ENCODE data around the gene SLC24A5.

Gene SLC24A5

GRCh38 chr15:48120745-48121144, at the start of gene SLC24A5:
Gene SLC24A5 (plus strand): TSS chr15:48120990. CDS start chr15:48121045, 55 bp downstream.
- Histone ChIP-seq H3K79me2 (ENCODE audit: control insufficient read depth, insufficient read depth, low read length, unreplicated experiment) (no peaks in the 10 kb centered on the region), H3K27ac (ENCODE audit: low read depth, low read length) (no peak within 1 kb of the TSS), H3K4me3 (ENCODE audit: low read depth, low read length) (no peak within 1 kb of the TSS), H2AFZ (ENCODE audit: low read length, unreplicated experiment) (no peak within 1 kb of the TSS), H3K27me3 (ENCODE audit: insufficient read depth, low read length) (peaks cover 12% of the 10 kb centered on the region; the same call in 1 of the 2 replicates), H3K36me3 (ENCODE audit: insufficient read depth, low read length) (no peaks in the 10 kb centered on the region), H3K4me1 (ENCODE audit: control insufficient read depth, insufficient read depth, low read length, unreplicated experiment) (no peaks in the 10 kb centered on the region)

GRCh38 chr15:48072941-48073340, 47.8 kb upstream of the SLC24A5 start:
- no peak overlapping the region for H3K27ac ChIP-seq (ENCODE audit: low read depth, low read length)

GRCh38 chr15:48073881-48074280, 46.9 kb upstream of the SLC24A5 start:
- Histone ChIP-seq H3K4me1 (ENCODE audit: control insufficient read depth, insufficient read depth, low read length, unreplicated experiment) (no peaks in the 10 kb centered on the region), H3K79me2 (ENCODE audit: control insufficient read depth, insufficient read depth, low read length, unreplicated experiment) (no peaks in the 10 kb centered on the region), H2AFZ (ENCODE audit: low read length, unreplicated experiment) (no peak overlapping the region), H3K36me3 (ENCODE audit: insufficient read depth, low read length) (no peaks in the 10 kb centered on the region), H3K27ac (ENCODE audit: low read depth, low read length) (no peak overlapping the region), H3K4me3 (ENCODE audit: low read depth, low read length) (no peak overlapping the region), H3K27me3 (ENCODE audit: insufficient read depth, low read length) (peaks cover 81% of the 10 kb centered on the region)

More at GRCh38 chr15:48072941-48073340, 47.8 kb upstream of the SLC24A5 start:
- H2AFZ ChIP-seq (ENCODE audit: low read length, unreplicated experiment): no peak overlapping the region
- no peaks in the 10 kb centered on the region for H3K36me3 ChIP-seq (ENCODE audit: insufficient read depth, low read length)
- H3K27me3 ChIP-seq (ENCODE audit: insufficient read depth, low read length): peaks cover 78% of the 10 kb centered on the region
- no peak overlapping the region for H3K4me3 ChIP-seq (ENCODE audit: low read depth, low read length)
- H3K79me2 ChIP-seq (ENCODE audit: control insufficient read depth, insufficient read depth, low read length, unreplicated experiment): no peaks in the 10 kb centered on the region
- H3K4me1 ChIP-seq (ENCODE audit: control insufficient read depth, insufficient read depth, low read length, unreplicated experiment): no peaks in the 10 kb centered on the region

- Histone ChIP-seq H3K27ac (ENCODE audit: low read depth, low read length) (no peak overlapping the region), H3K4me1 (ENCODE audit: control insufficient read depth, insufficient read depth, low read length, unreplicated experiment) (no peaks in the 10 kb centered on the region), H3K36me3 (ENCODE audit: insufficient read depth, low read length) (no peaks in the 10 kb centered on the region), H3K4me3 (ENCODE audit: low read depth, low read length) (no peak overlapping the region), H2AFZ (ENCODE audit: low read length, unreplicated experiment) (no peak overlapping the region), H3K27me3 (ENCODE audit: insufficient read depth, low read length) (peaks cover 74% of the 10 kb centered on the region), H3K79me2 (ENCODE audit: control insufficient read depth, insufficient read depth, low read length, unreplicated experiment) (no peaks in the 10 kb centered on the region)
These were observed 44.3 kb upstream of the SLC24A5 start for GRCh38 chr15:48076454-48076853.

- Histone ChIP-seq H3K4me3 (ENCODE audit: low read depth, low read length) (no peak overlapping the region), H3K27me3 (ENCODE audit: insufficient read depth, low read length) (peaks cover 70% of the 10 kb centered on the region), H3K79me2 (ENCODE audit: control insufficient read depth, insufficient read depth, low read length, unreplicated experiment) (no peaks in the 10 kb centered on the region), H3K4me1 (ENCODE audit: control insufficient read depth, insufficient read depth, low read length, unreplicated experiment) (no peaks in the 10 kb centered on the region), H3K36me3 (ENCODE audit: insufficient read depth, low read length) (no peaks in the 10 kb centered on the region), H2AFZ (ENCODE audit: low read length, unreplicated experiment) (no peak overlapping the region), H3K27ac (ENCODE audit: low read depth, low read length) (no peak overlapping the region)
These were observed 43.1 kb upstream of the SLC24A5 start for GRCh38 chr15:48077616-48078184.

GRCh38 chr15:48084759-48085590, 35.8 kb upstream of the SLC24A5 start:
- Histone ChIP-seq H3K4me3 (ENCODE audit: low read depth, low read length) (no peak overlapping the region), H2AFZ (ENCODE audit: low read length, unreplicated experiment) (no peak overlapping the region), H3K36me3 (ENCODE audit: insufficient read depth, low read length) (no peaks in the 10 kb centered on the region), H3K4me1 (ENCODE audit: control insufficient read depth, insufficient read depth, low read length, unreplicated experiment) (peaks cover 6% of the 10 kb centered on the region), H3K27ac (ENCODE audit: low read depth, low read length) (no peak overlapping the region), H3K79me2 (ENCODE audit: control insufficient read depth, insufficient read depth, low read length, unreplicated experiment) (no peaks in the 10 kb centered on the region), H3K27me3 (ENCODE audit: insufficient read depth, low read length) (peaks cover 68% of the 10 kb centered on the region)

- no peak overlapping the region for H3K27ac ChIP-seq (ENCODE audit: low read depth, low read length)
- peaks cover 6% of the 10 kb centered on the region for H3K4me1 ChIP-seq (ENCODE audit: control insufficient read depth, insufficient read depth, low read length, unreplicated experiment)
- peaks cover 68% of the 10 kb centered on the region for H3K27me3 ChIP-seq (ENCODE audit: insufficient read depth, low read length)
- no peak overlapping the region for H2AFZ ChIP-seq (ENCODE audit: low read length, unreplicated experiment)
- H3K36me3 ChIP-seq (ENCODE audit: insufficient read depth, low read length): no peaks in the 10 kb centered on the region
- H3K79me2 ChIP-seq (ENCODE audit: control insufficient read depth, insufficient read depth, low read length, unreplicated experiment): no peaks in the 10 kb centered on the region
- H3K4me3 ChIP-seq (ENCODE audit: low read depth, low read length): no peak overlapping the region
These were observed 35.2 kb upstream of the SLC24A5 start for GRCh38 chr15:48085591-48085930.

- Histone ChIP-seq H2AFZ (ENCODE audit: low read length, unreplicated experiment) (no peak overlapping the region), H3K27ac (ENCODE audit: low read depth, low read length) (no peak overlapping the region), H3K79me2 (ENCODE audit: control insufficient read depth, insufficient read depth, low read length, unreplicated experiment) (no peaks in the 10 kb centered on the region), H3K36me3 (ENCODE audit: insufficient read depth, low read length) (no peaks in the 10 kb centered on the region), H3K4me1 (ENCODE audit: control insufficient read depth, insufficient read depth, low read length, unreplicated experiment) (peaks cover 6% of the 10 kb centered on the region), H3K4me3 (ENCODE audit: low read depth, low read length) (no peak overlapping the region), H3K27me3 (ENCODE audit: insufficient read depth, low read length) (peaks cover 69% of the 10 kb centered on the region)
These were observed 34.7 kb upstream of the SLC24A5 start for GRCh38 chr15:48086133-48086532.

- H3K27ac ChIP-seq (ENCODE audit: low read depth, low read length): no peak overlapping the region
- no peak overlapping the region for H2AFZ ChIP-seq (ENCODE audit: low read length, unreplicated experiment)
- no peaks in the 10 kb centered on the region for H3K36me3 ChIP-seq (ENCODE audit: insufficient read depth, low read length)
- H3K27me3 ChIP-seq (ENCODE audit: insufficient read depth, low read length): peaks cover 74% of the 10 kb centered on the region
- H3K79me2 ChIP-seq (ENCODE audit: control insufficient read depth, insufficient read depth, low read length, unreplicated experiment): no peaks in the 10 kb centered on the region
- H3K4me1 ChIP-seq (ENCODE audit: control insufficient read depth, insufficient read depth, low read length, unreplicated experiment): peaks cover 6% of the 10 kb centered on the region
- H3K4me3 ChIP-seq (ENCODE audit: low read depth, low read length): no peak overlapping the region
These were observed 34.2 kb upstream of the SLC24A5 start for GRCh38 chr15:48086576-48086975.

- no peak overlapping the region for H3K4me3 ChIP-seq (ENCODE audit: low read depth, low read length)
- peaks cover 65% of the 10 kb centered on the region for H3K27me3 ChIP-seq (ENCODE audit: insufficient read depth, low read length)
- no peak overlapping the region for H3K27ac ChIP-seq (ENCODE audit: low read depth, low read length)
- no peaks in the 10 kb centered on the region for H3K79me2 ChIP-seq (ENCODE audit: control insufficient read depth, insufficient read depth, low read length, unreplicated experiment)
- no peaks in the 10 kb centered on the region for H3K36me3 ChIP-seq (ENCODE audit: insufficient read depth, low read length)
- H3K4me1 ChIP-seq (ENCODE audit: control insufficient read depth, insufficient read depth, low read length, unreplicated experiment): peaks cover 6% of the 10 kb centered on the region
- no peak overlapping the region for H2AFZ ChIP-seq (ENCODE audit: low read length, unreplicated experiment)
These were observed 32.9 kb upstream of the SLC24A5 start for GRCh38 chr15:48087844-48088243.

GRCh38 chr15:48089702-48090101, 31.1 kb upstream of the SLC24A5 start:
- Histone ChIP-seq H3K4me3 (ENCODE audit: low read depth, low read length) (no peak overlapping the region), H2AFZ (ENCODE audit: low read length, unreplicated experiment) (no peak overlapping the region), H3K27me3 (ENCODE audit: insufficient read depth, low read length) (peaks cover 61% of the 10 kb centered on the region), H3K4me1 (ENCODE audit: control insufficient read depth, insufficient read depth, low read length, unreplicated experiment) (peaks cover 6% of the 10 kb centered on the region), H3K27ac (ENCODE audit: low read depth, low read length) (no peak overlapping the region), H3K36me3 (ENCODE audit: insufficient read depth, low read length) (no peaks in the 10 kb centered on the region), H3K79me2 (ENCODE audit: control insufficient read depth, insufficient read depth, low read length, unreplicated experiment) (no peaks in the 10 kb centered on the region)
